GM19035 (cell line): Measurements from ENCODE around the gene TUBB4A.

Experiments
- ATAC-seq: cut with Tn5 transposase; IDR thresholded peaks from one replicate; pipeline ENCODE4 v1.9.1; 2021; ENCODE audit not compliant: unreplicated experiment

The TUBB4A gene

GRCh38 chr19:6498294-6499036 lies 3.6 kb downstream of the TUBB4A start:
- ATAC-seq, result no peak

- ATAC-seq, result no peak
Measured at GRCh38 chr19:6495947-6496346, 6.2 kb downstream of the TUBB4A start.

- no peak for ATAC-seq
Measured at GRCh38 chr19:6494438-6495036, 7.6 kb downstream of the TUBB4A start.

- ATAC-seq, result no peak
Measured at GRCh38 chr19:6491802-6492592, 10.1 kb downstream of the TUBB4A start.

GRCh38 chr19:6490134-6490533 lies 12.0 kb downstream of the TUBB4A start:
- no peak for ATAC-seq

- peak; percentile 72 for ATAC-seq
Measured at GRCh38 chr19:6489278-6490061, 12.6 kb downstream of the TUBB4A start.

- no peak for ATAC-seq
Measured at GRCh38 chr19:6484831-6485230, 17.3 kb downstream of the TUBB4A start.

- no peak for ATAC-seq
Measured at GRCh38 chr19:6484230-6484629, 17.9 kb downstream of the TUBB4A start.

- ATAC-seq, result no peak
Measured at GRCh38 chr19:6483235-6483634, 18.9 kb downstream of the TUBB4A start.

GRCh38 chr19:6482343-6482686 lies 19.8 kb downstream of the TUBB4A start:
- ATAC-seq, result no peak

- ATAC-seq, result peak; percentile 67
Measured at GRCh38 chr19:6481541-6482342, 20.4 kb downstream of the TUBB4A start, which contains the start of gene DENND1C. DENND1C (minus strand) TSS chr19:6481787; CDS start chr19:6481695, 92 bp downstream.

GRCh38 chr19:6480848-6481415 lies 21.2 kb downstream of the TUBB4A start:
- ATAC-seq, result peak; percentile 24

- no peak for ATAC-seq
Measured at GRCh38 chr19:6479836-6480398, 22.2 kb downstream of the TUBB4A start.

GRCh38 chr19:6478815-6479214 lies 23.3 kb downstream of the TUBB4A start:
- no peak for ATAC-seq

GRCh38 chr19:6476896-6477431 lies 25.1 kb downstream of the TUBB4A start:
- no peak for ATAC-seq

- ATAC-seq, result no peak
Measured at GRCh38 chr19:6476155-6476895, 25.8 kb downstream of the TUBB4A start.

GRCh38 chr19:6475321-6476108 lies 26.6 kb downstream of the TUBB4A start:
- ATAC-seq, result no peak

- ATAC-seq, result no peak
Measured at GRCh38 chr19:6473647-6474046, 28.5 kb downstream of the TUBB4A start.
